ENCODE data around the gene RAPGEF2. TPM values are rescaled to one million over a fixed set of nuclear protein-coding genes. Genes with fewer than 3 reads are reported as not detected.

Gene RAPGEF2
- total RNA-seq, 1 experiment from 2014 or later = 37.1 TPM

DNA sequence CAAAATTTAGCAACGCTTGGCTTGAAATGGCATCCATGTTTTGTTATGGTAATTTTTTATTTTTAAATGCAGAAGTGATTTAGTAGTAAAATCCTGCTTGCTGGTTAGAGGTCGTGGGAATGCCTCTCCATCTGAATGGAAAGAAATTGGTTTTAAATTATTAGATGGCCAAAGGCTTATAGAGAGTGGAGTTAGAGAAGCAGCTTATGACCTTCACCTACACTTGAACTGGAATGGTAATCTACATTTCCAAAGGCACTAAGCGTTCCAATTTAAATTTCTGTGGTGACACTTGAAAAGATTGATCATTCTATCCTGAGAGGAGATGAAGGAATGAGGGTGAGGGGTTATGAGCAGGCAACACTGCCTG, 280.7 kb downstream of the RAPGEF2 start:
- Histone ChIP-seq H2BK120ac (ENCODE audit: low read depth, low read length, poor library complexity, severe bottlenecking) (no peak overlapping the region), H3K9ac (ENCODE audit: extremely low read depth, insufficient read length, low read length) (no peak overlapping the region), H3K79me1 (ENCODE audit: insufficient read depth, low read depth, low read length, poor library complexity, severe bottlenecking) (no peaks in the 10 kb centered on the region), H2BK5ac (ENCODE audit: insufficient read length, low read length) (no peak overlapping the region), H2BK20ac (ENCODE audit: low read depth, low read length, poor library complexity, severe bottlenecking) (no peak overlapping the region), H3K9me3 (ENCODE audit: control insufficient read depth, low read depth, low read length) (no peaks in the 10 kb centered on the region), H2BK12ac (ENCODE audit: insufficient read length, low read depth, low read length) (no peak overlapping the region), H4K91ac (ENCODE audit: insufficient read length, low read depth, low read length) (no peak overlapping the region), H3T11ph (ENCODE audit: low read length) (no peak overlapping the region), H3K4me1 (ENCODE audit: insufficient read depth, low read length) (no peaks in the 10 kb centered on the region), H4K20me1 (ENCODE audit: control insufficient read depth, insufficient read depth, insufficient read length) (no peaks in the 10 kb centered on the region), H3K23ac (ENCODE audit: insufficient read length, low read depth, low read length) (no peak overlapping the region), H3K27me3 (ENCODE audit: insufficient read depth, low read length) (peaks cover 18% of the 10 kb centered on the region; the same call in 1 of the 2 replicates), H4K5ac (ENCODE audit: insufficient read length, low read depth, low read length) (no peak overlapping the region), H2AK5ac (ENCODE audit: insufficient read length, low read length) (no peak overlapping the region), H3K56ac (ENCODE audit: insufficient read length, low read depth, low read length) (no peak overlapping the region), H3K23me2 (ENCODE audit: insufficient read length, low read depth, low read length, poor library complexity, severe bottlenecking) (no peaks in the 10 kb centered on the region), H2BK15ac (ENCODE audit: low read depth, low read length) (no peak overlapping the region), H3K79me2 (ENCODE audit: insufficient read depth, low read length) (no peaks in the 10 kb centered on the region), H3K4ac (ENCODE audit: low read depth, low read length) (no peak overlapping the region), H3K14ac (ENCODE audit: insufficient read depth, low read length) (no peak overlapping the region), H3K4me2 (ENCODE audit: insufficient read depth, insufficient read length, low read length) (no peak overlapping the region), H4K8ac (replicated peaks; ENCODE audit: insufficient read length, low read depth, low read length) (no peak overlapping the region), H3K27ac (ENCODE audit: insufficient read length, low read depth, low read length) (no peak overlapping the region), H2AFZ (ENCODE audit: low read length) (no peak overlapping the region), H3K18ac (ENCODE audit: insufficient read length, low read depth, low read length) (no peak overlapping the region)
- WGBS (ENCODE audit: extremely low coverage, insufficient read length, low lambda C conversion rate) = no CpG with 5 or more reads among the region's 3 CpGs
- Mint-ChIP-seq H3K9me3 (peaks cover 10 to 25% of the 10 kb centered on the region in 2 experiments), H3K36me3 (ENCODE audit: insufficient read depth in 1 of 3, low read depth in 3 of 3) (peaks cover 0 to 11% (median 4%) of the 10 kb centered on the region in 3 experiments; a peak in 2 of 7 replicates), H3K27me3 (ENCODE audit: low read depth) (peaks cover 45% of the 10 kb centered on the region), H3K27ac (no peak overlapping the region), H3K4me1 (peaks cover 8 to 26% of the 10 kb centered on the region in 2 experiments), H3K4me3 (no peak overlapping the region)
- DNase-seq = no peak
- no peak for TF ChIP-seq CTCF (conservative IDR thresholded peaks at IDR 0.05)
